RWPE2 (cell line): ENCODE measurements around the gene FLT1.

Experiments
- ATAC-seq: fragments of 200-7000 bp; cut with Tn5 transposase; 3 replicates; pipeline ENCODE4 v1.9.1; 2021; ENCODE audit warnings: low read depth
- DNase-seq: peaks from one replicate; pipeline ENCODE4 v3.0.0-alpha.2; 2020; ENCODE audit warnings: low spot score
- H3K27ac ChIP-seq: fragments of 450-650 bp; 2 replicates; pipeline ENCODE4 v1.5.1; 2017; ENCODE audit warnings: mild to moderate bottlenecking; ENCODE audit not compliant: poor library complexity, severe bottlenecking
- H3K27me3 ChIP-seq: fragments of 250-450 bp; sonication (Bioruptor Pico); 2 replicates; pipeline ENCODE4 v1.5.1; 2021; ENCODE audit warnings: mild to moderate bottlenecking, moderate library complexity; ENCODE audit not compliant: insufficient read depth, poor library complexity, severe bottlenecking
- H3K36me3 ChIP-seq: fragments of 250-450 bp; sonication (Bioruptor Pico); 2 replicates; pipeline ENCODE4 v1.5.1; 2020; ENCODE audit warnings: low read depth, mild to moderate bottlenecking, moderate library complexity
- H3K4me1 ChIP-seq: fragments of 250-450 bp; sonication (Bioruptor Pico); 2 replicates; pipeline ENCODE4 v1.5.1; 2021; ENCODE audit warnings: mild to moderate bottlenecking, moderate library complexity; ENCODE audit not compliant: insufficient read depth, poor library complexity, severe bottlenecking
- H3K4me3 ChIP-seq: fragments of 250-450 bp; sonication (Bioruptor Pico); 2 replicates; pipeline ENCODE4 v1.5.1; 2021; ENCODE audit warnings: mild to moderate bottlenecking, moderate library complexity; ENCODE audit not compliant: severe bottlenecking
- H3K9me3 ChIP-seq: fragments of 250-450 bp; sonication (Bioruptor Pico); 2 replicates; pipeline ENCODE4 v1.5.1; 2021; ENCODE audit warnings: mild to moderate bottlenecking, moderate library complexity; ENCODE audit not compliant: severe bottlenecking
- CTCF ChIP-seq: fragments of 450-650 bp; IDR thresholded peaks from one replicate; pipeline ENCODE4 v1.5.1; 2017; ENCODE audit warnings: mild to moderate bottlenecking, moderate library complexity; ENCODE audit not compliant: poor library complexity, severe bottlenecking

FLT1 gene

GRCh38 chr13:28408863-28409262 lies 86.1 kb downstream of the FLT1 start:
- no peaks in the 10 kb centered on the region for H3K9me3 ChIP-seq
- ATAC-seq (no peak), DNase-seq (no peak)
- no peaks in the 10 kb centered on the region for H3K4me1 ChIP-seq
- peaks cover 4% of the 10 kb centered on the region for H3K27me3 ChIP-seq
- no peak for TF ChIP-seq CTCF
- no peak overlapping the region for H3K27ac ChIP-seq
- H3K4me3 ChIP-seq, result no peak overlapping the region
- H3K36me3 ChIP-seq, result no peaks in the 10 kb centered on the region

GRCh38 chr13:28408235-28408848 lies 86.6 kb downstream of the FLT1 start:
- Histone ChIP-seq H3K27ac (no peak overlapping the region), H3K4me3 (no peak overlapping the region), H3K4me1 (no peaks in the 10 kb centered on the region), H3K27me3 (peaks cover 4% of the 10 kb centered on the region), H3K9me3 (no peaks in the 10 kb centered on the region), H3K36me3 (no peaks in the 10 kb centered on the region)
- no peak for DNase-seq
- ATAC-seq, result no peak
- TF ChIP-seq CTCF, result no peak

DNA sequence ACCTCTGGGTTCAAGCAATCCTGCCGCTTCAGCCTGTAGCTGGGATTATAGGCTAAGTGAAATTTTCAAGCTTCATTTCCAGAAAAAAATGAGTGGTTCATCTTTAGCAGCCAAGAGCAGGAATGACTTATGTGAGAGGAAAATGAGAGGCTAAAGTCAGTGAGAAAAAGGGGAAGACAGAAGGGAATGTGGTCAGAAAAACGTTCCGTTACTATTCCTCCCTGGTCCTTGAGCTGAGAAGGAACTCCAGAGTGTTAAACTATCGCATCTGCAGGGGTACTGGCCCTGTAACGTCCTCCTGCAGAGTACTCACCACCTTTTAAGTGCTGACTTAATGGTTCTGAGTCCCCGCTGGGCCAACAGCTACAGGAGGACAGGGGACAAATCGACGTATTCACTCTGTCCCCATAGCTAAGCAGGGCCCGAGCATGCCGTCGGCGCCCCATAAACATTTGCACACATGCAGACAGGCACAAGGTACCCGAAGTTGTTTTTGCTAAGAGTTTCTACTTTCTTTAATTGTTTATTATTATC lies 88.1 kb downstream of the FLT1 start:
- Histone ChIP-seq H3K4me1 (no peaks in the 10 kb centered on the region), H3K9me3 (no peaks in the 10 kb centered on the region), H3K27me3 (peaks cover 4% of the 10 kb centered on the region), H3K36me3 (no peaks in the 10 kb centered on the region), H3K27ac (no peak overlapping the region), H3K4me3 (no peak overlapping the region)
- no peak for DNase-seq
- TF ChIP-seq CTCF, result no peak
- no peak for ATAC-seq

- Histone ChIP-seq H3K9me3 (no peaks in the 10 kb centered on the region), H3K27ac (no peak overlapping the region), H3K4me1 (no peaks in the 10 kb centered on the region), H3K27me3 (peaks cover 4% of the 10 kb centered on the region), H3K36me3 (no peaks in the 10 kb centered on the region), H3K4me3 (no peak overlapping the region)
- no peak for DNase-seq
- no peak for ATAC-seq
- TF ChIP-seq CTCF, result no peak
These were observed 92.9 kb downstream of the FLT1 start for GRCh38 chr13:28402057-28402381.

DNA sequence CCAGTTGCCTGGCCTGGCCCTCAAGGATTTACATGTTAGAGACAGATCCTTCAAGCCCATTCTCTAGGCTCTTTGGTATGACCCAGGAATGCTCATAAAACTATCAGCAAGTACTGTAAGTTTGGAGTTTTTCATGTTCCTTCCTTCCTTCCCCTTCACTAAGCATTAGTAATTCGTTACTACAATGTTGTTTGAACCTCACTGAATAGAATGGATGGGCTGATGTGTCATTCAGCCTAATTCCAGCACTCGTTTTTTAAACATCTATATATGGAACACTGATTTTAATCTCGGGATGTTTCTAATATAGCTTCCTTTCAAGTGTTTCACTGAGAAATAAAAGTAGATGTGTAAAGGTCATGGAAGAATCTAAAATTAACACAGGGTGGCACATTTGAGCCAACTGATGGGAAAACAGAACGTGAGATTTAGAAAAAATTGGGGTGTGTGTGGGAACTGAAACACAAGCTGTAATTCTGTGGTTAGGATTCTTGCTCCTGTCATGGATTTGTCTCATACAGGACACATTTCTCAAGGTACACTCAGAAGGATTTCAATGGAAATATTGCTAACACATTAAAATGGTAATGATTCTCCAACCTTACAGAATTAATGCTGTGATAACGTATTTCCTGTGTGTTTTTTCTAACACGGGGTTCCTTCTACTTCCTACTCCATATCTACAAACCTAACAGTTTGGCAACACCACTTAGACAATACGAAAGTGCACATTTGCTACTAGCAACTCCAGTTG lies 93.4 kb downstream of the FLT1 start:
- Histone ChIP-seq H3K4me3 (no peak overlapping the region), H3K36me3 (no peaks in the 10 kb centered on the region), H3K9me3 (no peaks in the 10 kb centered on the region), H3K4me1 (no peaks in the 10 kb centered on the region), H3K27me3 (peaks cover 4% of the 10 kb centered on the region), H3K27ac (no peak overlapping the region)
- no peak for TF ChIP-seq CTCF
- no peak for DNase-seq
- ATAC-seq, result no peak
